ENCODE results near the gene BLTP2.

BLTP2 gene

DNA sequence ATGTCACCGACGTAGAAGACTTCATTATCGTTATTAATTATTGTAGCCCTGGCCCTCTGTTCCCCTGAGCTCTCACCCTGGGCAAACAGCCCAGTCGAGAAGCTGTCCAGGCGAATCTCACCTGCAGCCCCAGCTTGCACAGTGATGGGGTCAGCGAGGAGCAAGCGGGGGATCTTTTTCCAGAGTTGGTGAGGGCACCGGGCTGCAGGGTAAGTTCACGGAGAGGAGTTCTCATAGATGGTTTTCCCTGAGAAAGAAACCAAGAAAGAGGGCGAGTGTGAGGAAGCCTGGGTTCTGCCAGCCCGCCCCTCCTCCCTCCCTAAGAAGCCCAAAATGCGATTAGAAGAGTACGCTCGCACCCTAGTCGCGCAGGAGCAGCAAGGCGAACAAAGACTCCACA is 46.6 kb downstream of the BLTP2 start:
- peak; percentile 82 for DNase-seq

DNA sequence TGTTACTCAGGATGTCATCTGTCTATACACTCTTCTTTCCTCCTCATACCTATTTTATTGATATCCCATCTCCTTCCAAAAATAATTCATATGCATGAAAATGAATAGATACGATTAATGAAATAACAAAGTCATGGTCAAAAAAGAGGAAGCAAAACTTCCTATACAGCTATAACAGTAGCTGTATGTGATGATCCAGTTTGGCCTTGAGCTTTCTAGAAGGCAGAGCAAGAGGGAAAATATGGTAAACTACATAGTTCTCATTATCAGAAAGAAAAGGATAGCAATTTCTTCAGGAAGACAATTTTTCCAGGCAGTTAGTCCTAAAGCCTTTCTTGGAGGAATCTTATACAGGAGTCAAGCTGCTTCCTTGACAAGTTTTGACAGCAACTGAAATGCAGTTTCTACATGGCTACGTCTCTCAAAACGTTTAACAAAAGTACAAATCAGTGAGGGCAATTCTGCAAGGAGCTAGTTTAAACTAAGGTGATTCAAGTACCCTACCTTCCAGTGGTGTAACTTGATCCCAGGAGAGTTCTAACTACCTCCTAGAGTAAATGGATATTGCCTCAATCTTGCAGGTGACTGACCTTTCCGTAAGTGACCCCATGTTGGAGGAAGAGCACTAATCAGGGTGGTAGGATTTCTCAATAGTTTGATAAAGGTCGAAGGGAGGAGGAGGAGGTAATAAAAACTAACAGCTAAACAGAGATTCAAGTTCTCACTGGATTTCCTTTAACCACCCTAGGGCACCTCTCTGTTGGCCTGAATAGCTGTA is 47.2 kb downstream of the BLTP2 start:
- peak; percentile 52 for DNase-seq
